ENCODE measurements around the gene EYA2.

DNA sequence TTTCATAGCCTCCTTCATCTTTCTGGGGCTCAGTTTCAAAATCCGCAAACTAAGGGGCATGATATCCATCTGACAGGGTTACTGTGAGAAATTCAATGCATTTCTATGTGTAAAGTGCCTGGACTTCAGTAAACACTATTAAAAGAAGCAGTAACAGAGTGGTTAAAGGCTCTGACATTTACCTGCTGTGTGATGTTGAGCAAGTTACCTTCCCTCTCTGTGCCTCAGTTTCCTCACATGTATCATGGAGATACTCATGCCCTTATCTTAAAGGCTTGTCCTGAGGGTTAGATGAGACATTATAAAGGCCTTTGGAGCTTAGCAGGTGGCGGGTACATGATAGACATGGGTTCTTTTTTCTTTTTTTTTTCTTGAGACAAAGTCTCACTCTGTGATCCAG, 46.8 kb downstream of the EYA2 start:
- TF ChIP-seq, protein P1, sequence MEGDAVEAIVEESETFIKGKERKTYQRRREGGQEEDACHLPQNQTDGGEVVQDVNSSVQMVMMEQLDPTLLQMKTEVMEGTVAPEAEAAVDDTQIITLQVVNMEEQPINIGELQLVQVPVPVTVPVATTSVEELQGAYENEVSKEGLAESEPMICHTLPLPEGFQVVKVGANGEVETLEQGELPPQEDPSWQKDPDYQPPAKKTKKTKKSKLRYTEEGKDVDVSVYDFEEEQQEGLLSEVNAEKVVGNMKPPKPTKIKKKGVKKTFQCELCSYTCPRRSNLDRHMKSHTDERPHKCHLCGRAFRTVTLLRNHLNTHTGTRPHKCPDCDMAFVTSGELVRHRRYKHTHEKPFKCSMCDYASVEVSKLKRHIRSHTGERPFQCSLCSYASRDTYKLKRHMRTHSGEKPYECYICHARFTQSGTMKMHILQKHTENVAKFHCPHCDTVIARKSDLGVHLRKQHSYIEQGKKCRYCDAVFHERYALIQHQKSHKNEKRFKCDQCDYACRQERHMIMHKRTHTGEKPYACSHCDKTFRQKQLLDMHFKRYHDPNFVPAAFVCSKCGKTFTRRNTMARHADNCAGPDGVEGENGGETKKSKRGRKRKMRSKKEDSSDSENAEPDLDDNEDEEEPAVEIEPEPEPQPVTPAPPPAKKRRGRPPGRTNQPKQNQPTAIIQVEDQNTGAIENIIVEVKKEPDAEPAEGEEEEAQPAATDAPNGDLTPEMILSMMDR (IDR thresholded peaks at IDR 0.05), result no peak
- TF ChIP-seq POLR2A (IDR thresholded peaks at IDR 0.05), result no peak
